ENCODE measurements around the gene ALLC. TPM values are rescaled to one million over a fixed set of nuclear protein-coding genes. Genes with fewer than 3 reads are reported as not detected.

ALLC gene
- 0.08 TPM in 1 of 2 replicates, not detected in the other for polyA plus RNA-seq (2012; rRNA removed)
- polyA plus RNA-seq (2012; cell fraction: cytosol; rRNA removed): 0.05 TPM in 1 of 2 replicates, not detected in the other
- polyA plus RNA-seq (2012; cell fraction: nucleus; rRNA removed): 0.19 and 0.27 TPM in 2 replicates

GRCh38 chr2:3657881-3658280, at the start of gene ALLC:
TSS of gene ALLC (plus strand) at chr2:3658200. CDS start at chr2:3671158, 12,958 bp downstream.
- Histone ChIP-seq H3K36me3 (replicated peaks in 1 of 2; ENCODE audit: control insufficient read depth in 1 of 2, insufficient read depth in 2 of 2, low read length in 1 of 2) (no peaks in the 10 kb centered on the region), H2AFZ (ENCODE audit: low read depth) (no peak within 1 kb of the TSS), H3K27ac (ENCODE audit: low read depth in 2 of 2, low read length in 1 of 2) (no peak within 1 kb of the TSS), H4K20me1 (ENCODE audit: insufficient read depth) (no peaks in the 10 kb centered on the region), H3K4me1 (ENCODE audit: control insufficient read depth in 1 of 2, insufficient read depth in 2 of 2, low read depth in 1 of 2, low read length in 1 of 2) (peaks cover 0 to 14% of the 10 kb centered on the region in 2 experiments; a peak in 1 of 4 replicates), H3K9me2 (no peaks in the 10 kb centered on the region), H3K4me2 (no peak within 1 kb of the TSS), H3K79me2 (ENCODE audit: insufficient read depth) (no peaks in the 10 kb centered on the region), H3K9me3 (no peaks in the 10 kb centered on the region), H3K27me3 (ENCODE audit: insufficient read depth) (no peaks in the 10 kb centered on the region), H3F3A (replicated peaks; ENCODE audit: insufficient read depth) (no peaks in the 10 kb centered on the region), H3K9ac (no peak within 1 kb of the TSS), H3K4me3 (ENCODE audit: low read depth in 2 of 2, low read length in 1 of 2) (no peak within 1 kb of the TSS)
- TF ChIP-seq GABPA (IDR thresholded peaks at IDR 0.05; ENCODE audit: low read depth) (no peak), ZBTB33 (IDR thresholded peaks at IDR 0.05; ENCODE audit: borderline replicate concordance, low read depth) (no peak), NFIC (IDR thresholded peaks at IDR 0.05; ENCODE audit: borderline replicate concordance) (no peak), FOXM1 (IDR thresholded peaks at IDR 0.05; ENCODE audit: low read depth) (no peak), ELF1 (IDR thresholded peaks at IDR 0.05) (no peak), FOSL2 (IDR thresholded peaks at IDR 0.05; ENCODE audit: borderline replicate concordance, low read depth) (no peak), RXRA (IDR thresholded peaks at IDR 0.05; ENCODE audit: borderline replicate concordance, low read depth) (no peak), RAD21 (IDR thresholded peaks at IDR 0.05; ENCODE audit: low read length) (no peak), FOXJ3 (CRISPR knock-in tag; IDR thresholded peaks at IDR 0.05) (no peak), PBX3 (IDR thresholded peaks at IDR 0.05) (no peak), TAF1 (IDR thresholded peaks at IDR 0.05; ENCODE audit: borderline replicate concordance, low read depth, low read length) (no peak), USF1 (IDR thresholded peaks at IDR 0.05; ENCODE audit: borderline replicate concordance, low read depth) (no peak), EP300 (IDR thresholded peaks at IDR 0.05; ENCODE audit: borderline replicate concordance in 1 of 2, low read depth in 1 of 2, low read length in 1 of 2) (no peak), RFX5 (IDR thresholded peaks at IDR 0.05; ENCODE audit: low read length) (no peak), MXI1 (IDR thresholded peaks at IDR 0.05; ENCODE audit: low read depth, low read length) (no peak), MEF2A (IDR thresholded peaks at IDR 0.05; ENCODE audit: borderline replicate concordance, low read depth) (no peak), GATA2 (CRISPR knock-in tag; IDR thresholded peaks at IDR 0.05) (no peak), SMC3 (IDR thresholded peaks at IDR 0.05; ENCODE audit: low read depth, low read length) (no peak), YY1 (IDR thresholded peaks at IDR 0.05; ENCODE audit: low read depth) (no peak), CTCF (IDR thresholded peaks at IDR 0.05) (no peak)
- POLR2A ChIA-PET: no interaction called here
- WGBS (ENCODE audit: low lambda C conversion rate): 73% methylated on average over 6 of the region's 7 CpGs
- CTCF ChIA-PET: interaction anchor here (0.6 to 1.0 kb wide), 3 partner anchors 10 to 171 kb away, joined by 3 to 4 read pairs (median 3); no protein-coding TSS in a partner anchor
- no peak for DNase-seq
